WTC11 (cell line): ENCODE measurements around the gene ASAH2. TPM values are rescaled to one million over a fixed set of nuclear protein-coding genes. Genes with fewer than 3 reads are reported as not detected.

Experiments used
- ATAC-seq: fragments of 200-7000 bp; cut with Tn5 transposase; 2 replicates; pipeline ENCODE4 v1.10.0; 2021; ENCODE audit warnings: mild to moderate bottlenecking, moderate library complexity
- CTCF ChIA-PET: fragments of 300-600 bp; sonication (Branson Sonifier 250); formaldehyde crosslinking; loops from one replicate; lab custom pipeline; 2021; ENCODE audit warnings: antibody characterized with exemption; lab: Charles Lee
- POLR2A ChIA-PET: fragments of 350-600 bp; sonication (Branson Sonifier 250); formaldehyde crosslinking; loops from one replicate; lab custom pipeline; 2021; ENCODE audit warnings: antibody characterized with exemption; lab: Charles Lee
- DNase-seq: peaks from one replicate; pipeline ENCODE4 v3.0.0; 2021; ENCODE audit warnings: low spot score
- H3K27ac Mint-ChIP-seq: 2 replicates; pipeline ENCODE4 v1.8.0; 2021; ENCODE audit warnings: mixed read lengths
- H3K27me3 Mint-ChIP-seq: 2 replicates; pipeline ENCODE4 v1.8.0; 2021; ENCODE audit warnings: low read depth, mild to moderate bottlenecking, moderate library complexity, mixed read lengths
- H3K36me3 Mint-ChIP-seq: 2 replicates; pipeline ENCODE4 v1.8.0; 2021; ENCODE audit warnings: mixed read lengths
- H3K4me1 Mint-ChIP-seq: 2 replicates; pipeline ENCODE4 v1.8.0; 2022; ENCODE audit warnings: mixed read lengths
- H3K4me3 Mint-ChIP-seq: 2 replicates; pipeline ENCODE4 v1.8.0; 2021; ENCODE audit warnings: mild to moderate bottlenecking, moderate library complexity, mixed read lengths
- H3K9me3 Mint-ChIP-seq: 2 replicates; pipeline ENCODE4 v1.8.0; 2021; ENCODE audit warnings: mixed read lengths
- AR ChIP-seq: fragments of 250-450 bp; sonication (Bioruptor Pico); IDR thresholded peaks from 2 replicates; pipeline ENCODE4 v1.9.0; 2021; ENCODE audit warnings: mild to moderate bottlenecking
- ELF4 ChIP-seq: sonication (generic); formaldehyde crosslinking; IDR thresholded peaks from 2 replicates; pipeline ENCODE4 v1.8.1; 2022; ENCODE audit warnings: low read depth, mild to moderate bottlenecking, moderate library complexity, missing genetic modification reagents
- ERG ChIP-seq: fragments of 250-450 bp; sonication (Bioruptor Pico); IDR thresholded peaks from 2 replicates; pipeline ENCODE4 v1.8.0; 2021; ENCODE audit warnings: mild to moderate bottlenecking
- HMGA2 ChIP-seq: fragments of 250-450 bp; sonication (Bioruptor Pico); IDR thresholded peaks from 2 replicates; pipeline ENCODE4 v1.4.0; 2021; ENCODE audit warnings: mild to moderate bottlenecking, moderate library complexity
- SMAD3 ChIP-seq: sonication (generic); formaldehyde crosslinking; IDR thresholded peaks from 2 replicates; pipeline ENCODE4 v1.8.0; 2022; ENCODE audit warnings: missing genetic modification reagents, mild to moderate bottlenecking, borderline replicate concordance
- ZNF281 ChIP-seq: sonication (generic); formaldehyde crosslinking; IDR thresholded peaks from 2 replicates; pipeline ENCODE4 v1.8.0; 2023; ENCODE audit warnings: mild to moderate bottlenecking, missing genetic modification reagents
- ZNF317 ChIP-seq: sonication (generic); formaldehyde crosslinking; IDR thresholded peaks from 2 replicates; pipeline ENCODE4 v1.8.1; 2023; ENCODE audit warnings: low read depth, mild to moderate bottlenecking, moderate library complexity, missing genetic modification reagents, borderline replicate concordance
- ZNF532 ChIP-seq: fragments of 250-450 bp; sonication (Bioruptor Pico); IDR thresholded peaks from 2 replicates; pipeline ENCODE4 v1.9.0; 2021; ENCODE audit warnings: mild to moderate bottlenecking, borderline replicate concordance
- total RNA-seq: library from RNA; stranded (reverse); gene quantifications from 3 replicates; pipeline ENCODE4 v1.2.3, GENCODE V29; 2021
- TF ChIP-seq, protein P1 (sequence below): sonication (generic); formaldehyde crosslinking; IDR thresholded peaks from 2 replicates; pipeline ENCODE4 v1.8.1; 2022; ENCODE audit warnings: low read depth, missing genetic modification reagents, borderline replicate concordance

Gene ASAH2
- total RNA-seq, 1 experiment from 2014 or later: 4.1 TPM

- TF ChIP-seq, protein P1, sequence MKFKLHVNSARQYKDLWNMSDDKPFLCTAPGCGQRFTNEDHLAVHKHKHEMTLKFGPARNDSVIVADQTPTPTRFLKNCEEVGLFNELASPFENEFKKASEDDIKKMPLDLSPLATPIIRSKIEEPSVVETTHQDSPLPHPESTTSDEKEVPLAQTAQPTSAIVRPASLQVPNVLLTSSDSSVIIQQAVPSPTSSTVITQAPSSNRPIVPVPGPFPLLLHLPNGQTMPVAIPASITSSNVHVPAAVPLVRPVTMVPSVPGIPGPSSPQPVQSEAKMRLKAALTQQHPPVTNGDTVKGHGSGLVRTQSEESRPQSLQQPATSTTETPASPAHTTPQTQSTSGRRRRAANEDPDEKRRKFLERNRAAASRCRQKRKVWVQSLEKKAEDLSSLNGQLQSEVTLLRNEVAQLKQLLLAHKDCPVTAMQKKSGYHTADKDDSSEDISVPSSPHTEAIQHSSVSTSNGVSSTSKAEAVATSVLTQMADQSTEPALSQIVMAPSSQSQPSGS (CRISPR knock-in tag): no peak
Measured at GRCh38 chr10:50248598-50248997, 2.7 kb downstream of the ASAH2 start (continued).

DNA sequence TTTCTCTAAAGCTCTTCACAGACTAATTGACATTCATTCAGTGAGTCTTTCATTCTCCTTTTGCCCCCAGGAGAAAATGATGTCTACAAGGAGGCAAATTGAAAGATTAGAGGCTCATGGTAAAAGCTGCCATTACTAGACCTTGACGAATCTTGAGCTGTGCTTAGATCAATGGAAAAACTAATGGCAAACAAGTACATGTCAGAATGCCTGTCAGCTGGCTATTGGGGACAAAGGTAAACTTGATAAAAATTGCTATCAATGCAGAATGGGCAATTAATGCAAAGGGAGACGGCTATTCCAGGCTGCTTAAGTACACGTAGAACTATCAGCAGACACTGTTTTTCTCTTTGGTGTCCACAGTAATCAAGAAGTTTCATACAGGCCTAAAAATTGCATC, 3.3 kb downstream of the ASAH2 start:
- no peaks in the 10 kb centered on the region for H3K9me3 Mint-ChIP-seq
- H3K4me1 Mint-ChIP-seq: no peaks in the 10 kb centered on the region
- DNase-seq (no peak), ATAC-seq (no peak)
- no peak overlapping the region for H3K27ac Mint-ChIP-seq
- ChIA-PET CTCF (no interaction called here), POLR2A (interaction anchor here (0.8 kb wide), 1 partner anchor 82 kb away, joined by 3 read pairs; no protein-coding TSS in a partner anchor)
- no peaks in the 10 kb centered on the region for H3K36me3 Mint-ChIP-seq
- TF ChIP-seq ZNF317 (CRISPR knock-in tag): no peak
- TF ChIP-seq HMGA2: no peak
- no peak overlapping the region for H3K4me3 Mint-ChIP-seq
- H3K27me3 Mint-ChIP-seq: peaks cover 6% of the 10 kb centered on the region; the same call in 1 of the 2 replicates

- Mint-ChIP-seq H3K27ac (no peak overlapping the region), H3K9me3 (peaks cover 5% of the 10 kb centered on the region), H3K4me3 (no peak overlapping the region), H3K4me1 (no peaks in the 10 kb centered on the region), H3K36me3 (no peaks in the 10 kb centered on the region), H3K27me3 (peaks cover 9% of the 10 kb centered on the region; the same call in 1 of the 2 replicates)
- TF ChIP-seq SMAD3 (CRISPR knock-in tag): no peak
- no peak for TF ChIP-seq ELF4 (CRISPR knock-in tag)
- TF ChIP-seq AR (CRISPR knock-in tag): no peak
- no peak for TF ChIP-seq ZNF281 (CRISPR knock-in tag)
- TF ChIP-seq ZNF532: no peak
- no peak for TF ChIP-seq ERG
- no peak for ATAC-seq
- POLR2A ChIA-PET: no interaction called here
- CTCF ChIA-PET: no interaction called here
- DNase-seq: no peak
Measured at GRCh38 chr10:50244201-50244600, 7.1 kb downstream of the ASAH2 start.
